Stimulated activated naive CD4-positive, alpha-beta T cell treated with Interleukin-2 at 50 U/mL for 16 hours (primary cell): ENCODE results near the gene ZNF354C.

Source experiments
- DNase-seq: peaks from one replicate; lab custom pipeline; 2025; lab: John Stamatoyannopoulos, UW

ZNF354C gene

GRCh38 chr5:179127136-179128040, 67.2 kb downstream of the ZNF354C start:
- no peak for DNase-seq

DNA sequence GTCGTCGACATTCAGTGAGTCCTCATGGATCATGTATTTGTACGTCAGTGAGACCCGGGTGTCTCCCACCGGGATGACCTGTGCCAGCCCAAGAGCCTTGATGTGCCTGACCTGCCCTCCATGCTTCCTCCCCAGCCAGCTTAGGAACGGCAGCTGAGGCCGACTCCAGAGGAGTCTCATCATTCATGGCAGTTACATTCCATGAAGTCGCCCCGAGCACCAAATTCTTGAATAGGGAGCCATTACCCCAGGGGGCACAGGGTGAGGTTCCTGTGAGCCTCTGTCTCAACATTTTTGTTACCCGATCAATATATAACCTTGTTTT, 67.8 kb downstream of the ZNF354C start:
- DNase-seq = no peak

- DNase-seq = no peak
These were observed 68.8 kb downstream of the ZNF354C start for GRCh38 chr5:179128976-179129375.

GRCh38 chr5:179129607-179130071, 69.5 kb downstream of the ZNF354C start:
- no peak for DNase-seq

DNA sequence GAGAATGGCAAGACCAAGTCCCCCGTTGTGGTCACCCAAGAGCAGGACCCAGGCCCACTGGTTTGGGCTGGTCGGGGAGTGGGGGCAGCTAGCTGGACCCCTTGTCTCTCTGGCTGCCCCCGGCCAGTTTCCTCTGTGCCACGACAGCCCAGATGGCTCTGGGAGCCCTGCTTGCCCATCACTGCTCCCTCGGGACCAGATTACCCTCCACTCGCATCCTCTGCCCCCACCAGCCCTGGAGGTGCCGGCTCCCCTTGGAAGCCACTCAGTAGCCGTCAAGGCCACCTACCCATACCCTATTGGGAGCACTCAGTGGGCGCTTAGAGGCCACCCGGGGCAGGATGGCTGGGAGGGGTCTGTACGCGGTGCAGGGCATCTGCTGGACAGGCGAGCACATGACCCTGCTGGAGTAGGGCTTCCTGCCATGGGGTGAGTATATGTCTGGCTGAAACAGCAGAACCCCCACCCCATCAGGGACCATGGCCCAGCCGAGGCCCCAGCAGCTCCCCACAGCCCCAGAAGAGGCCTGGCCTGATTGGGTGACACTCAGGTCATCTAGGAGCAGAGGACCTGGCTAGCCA, 70.0 kb downstream of the ZNF354C start:
- DNase-seq = no peak

- no peak for DNase-seq
These were observed 71.2 kb downstream of the ZNF354C start for GRCh38 chr5:179131321-179131835.

DNA sequence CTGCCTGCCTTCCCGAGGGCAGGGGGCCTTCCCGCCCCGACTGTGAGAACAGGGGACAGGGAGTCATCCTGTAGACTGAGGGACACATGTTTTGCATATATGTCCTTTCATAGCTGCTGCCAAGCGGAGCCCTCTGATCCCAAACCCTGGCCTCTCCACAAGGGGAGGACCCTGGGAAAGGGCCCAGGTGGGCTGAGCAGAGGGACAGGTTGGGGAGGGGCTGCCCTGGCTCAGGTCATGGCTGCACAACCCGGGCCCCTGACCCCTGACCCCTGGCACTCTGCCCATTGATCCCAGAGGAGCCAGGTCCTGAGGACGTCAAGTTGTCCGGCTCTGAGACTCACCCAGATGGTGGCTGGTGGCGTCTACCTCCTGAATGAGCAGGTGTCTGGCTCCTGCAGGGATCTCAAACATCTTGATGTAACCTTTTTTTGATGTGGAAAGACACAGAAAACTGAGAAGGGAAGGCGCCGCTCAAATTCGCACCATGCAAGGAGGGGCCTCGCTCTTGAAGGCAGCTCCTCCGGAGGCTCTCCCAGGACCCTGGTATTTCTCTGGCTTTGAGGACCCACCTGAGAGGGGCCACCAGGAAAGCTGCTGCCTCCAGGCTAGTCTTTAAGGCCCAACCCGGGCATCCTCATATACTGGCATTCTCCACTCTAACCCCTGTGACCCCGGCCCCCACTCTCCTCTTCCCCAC, 71.9 kb downstream of the ZNF354C start:
- no peak for DNase-seq

DNA sequence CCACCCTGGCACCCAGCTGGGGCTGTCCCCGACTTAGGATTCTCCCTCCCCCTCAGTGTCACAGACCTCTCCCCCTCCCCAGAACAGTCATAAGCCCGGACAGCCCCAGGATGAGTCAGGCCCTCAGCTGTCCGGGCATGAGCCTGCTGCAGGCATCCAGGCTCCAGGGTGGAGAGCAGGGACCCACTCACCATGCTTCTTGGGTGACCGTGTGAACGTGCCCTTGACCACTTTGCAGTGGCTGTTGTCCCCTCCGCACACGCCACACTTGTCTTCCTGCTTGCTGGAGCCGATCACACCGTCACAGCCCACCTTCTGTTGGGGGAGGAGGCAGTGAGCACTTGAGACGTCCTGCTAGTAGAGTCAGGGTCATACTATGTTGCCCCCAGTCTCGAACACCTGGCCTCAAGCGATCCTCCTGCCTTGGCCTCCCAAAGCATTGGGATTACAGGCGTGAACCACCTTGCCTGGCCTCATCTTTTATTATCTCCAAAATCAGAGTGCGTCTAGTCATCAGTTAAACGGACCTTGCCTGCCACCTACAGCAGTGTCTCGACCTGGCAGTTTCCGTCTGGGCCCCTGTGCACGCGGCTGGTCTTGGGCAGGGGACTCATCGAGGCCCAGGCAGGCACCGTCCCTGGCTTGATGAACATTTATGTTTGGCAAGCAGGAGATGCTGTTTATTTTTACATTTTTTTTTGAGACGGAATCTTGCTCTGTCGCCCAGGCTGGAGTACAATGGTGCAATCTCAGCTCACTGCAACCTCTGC, 72.6 kb downstream of the ZNF354C start:
- DNase-seq = no peak
